KOPT-K1 (cell line): Measurements from ENCODE around the gene SPECC1L.

Experiments
- H3K27ac ChIP-seq: fragments of 200-600 bp; sonication (generic); 2 replicates; pipeline ENCODE4 v1.5.1; 2016; ENCODE audit warnings: antibody characterized with exemption, mild to moderate bottlenecking, low read depth, low read length; ENCODE audit not compliant: poor library complexity, severe bottlenecking
- H3K36me3 ChIP-seq: fragments of 200-600 bp; sonication (generic); 2 replicates; pipeline ENCODE4 v1.5.1; 2017; ENCODE audit warnings: antibody characterized with exemption, mild to moderate bottlenecking, low read length, moderate library complexity; ENCODE audit not compliant: insufficient read depth
- H3K9me3 ChIP-seq: fragments of 200-600 bp; sonication (generic); 2 replicates; pipeline ENCODE4 v1.5.1; 2017; ENCODE audit warnings: antibody characterized with exemption, low read length, mild to moderate bottlenecking; ENCODE audit not compliant: insufficient read depth, poor library complexity, severe bottlenecking

The SPECC1L gene

DNA sequence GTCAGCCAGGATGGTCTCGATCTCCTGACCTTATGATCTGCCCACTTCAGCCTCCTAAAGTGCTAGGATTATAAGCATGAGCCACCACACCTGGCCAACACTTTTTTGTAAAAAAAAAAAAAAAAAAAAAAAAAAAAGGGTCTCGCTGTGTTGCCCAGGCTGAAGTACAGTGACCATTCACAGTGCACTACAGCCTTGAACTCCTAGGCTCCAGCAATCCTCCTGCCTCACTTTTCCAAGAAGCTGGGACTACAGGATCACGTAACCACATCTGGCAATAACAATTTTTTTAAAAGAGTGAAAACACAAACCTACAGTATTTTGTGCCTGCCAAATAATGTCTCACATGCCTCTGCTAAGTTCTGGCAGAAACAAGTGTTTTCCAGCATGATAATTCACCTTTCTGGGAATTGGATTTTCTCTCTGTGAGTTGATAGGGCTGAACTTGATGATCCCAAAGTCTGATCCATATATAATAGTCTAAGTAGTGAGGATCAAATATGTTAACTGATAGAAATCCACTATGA lies 187.3 kb downstream of the SPECC1L start:
- Histone ChIP-seq H3K27ac (no peak overlapping the region), H3K9me3 (no peaks in the 10 kb centered on the region)

DNA sequence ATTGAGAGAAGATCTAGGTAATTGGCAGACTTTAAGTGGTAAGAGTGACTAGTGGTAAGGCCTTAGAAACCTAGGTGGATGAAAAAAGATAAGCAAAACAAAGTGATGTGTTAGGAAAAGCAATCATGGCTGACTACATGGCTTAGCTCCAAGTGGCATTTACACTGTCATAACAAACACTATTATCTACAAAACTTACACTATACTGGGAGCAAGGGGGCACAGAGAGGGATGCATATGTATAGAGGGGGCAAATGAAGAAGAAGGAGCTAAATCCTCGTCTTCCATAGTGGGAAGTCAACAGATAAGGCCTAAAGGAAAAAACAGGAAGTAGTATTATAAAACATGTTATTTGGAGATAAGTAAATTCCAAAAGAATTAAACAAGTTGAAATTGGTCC lies 189.3 kb downstream of the SPECC1L start:
- Histone ChIP-seq H3K27ac (no peak overlapping the region), H3K36me3 (no peaks in the 10 kb centered on the region), H3K9me3 (no peaks in the 10 kb centered on the region)

More for the DNA sequence above, 187.3 kb downstream of the SPECC1L start:
- H3K36me3 ChIP-seq: no peaks in the 10 kb centered on the region

DNA sequence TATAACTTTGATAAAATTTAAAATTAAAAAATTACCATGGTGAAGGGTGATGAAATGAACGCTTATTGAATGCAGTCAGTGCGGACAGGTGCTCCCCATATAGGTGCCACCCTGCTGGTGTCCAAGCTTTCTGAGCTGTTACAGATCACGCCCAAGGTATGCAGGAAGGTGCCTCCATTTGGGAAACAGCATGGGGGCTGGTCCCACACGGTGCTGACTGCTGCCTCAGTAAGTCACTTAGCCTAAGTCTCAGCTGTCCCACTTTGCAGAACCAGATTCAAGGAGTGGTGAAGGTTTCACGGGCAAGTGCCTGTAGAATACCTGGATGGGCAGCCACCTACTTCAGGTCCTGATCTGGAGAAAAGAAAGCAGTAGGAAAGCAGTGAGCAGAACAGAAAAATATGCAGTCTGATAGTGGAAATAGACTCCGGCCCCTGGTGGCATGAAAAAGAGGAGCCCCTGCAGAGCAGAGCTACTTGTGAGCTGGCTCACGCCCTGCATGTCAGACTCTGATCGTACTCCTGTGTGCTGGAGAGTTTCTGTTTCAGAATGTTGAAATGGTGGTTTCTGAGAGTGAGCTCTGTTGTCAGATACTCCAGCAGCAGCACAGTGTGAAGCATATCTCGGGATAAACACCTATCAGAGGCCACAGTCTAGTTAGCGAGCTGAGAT lies 189.9 kb downstream of the SPECC1L start:
- Histone ChIP-seq H3K36me3 (no peaks in the 10 kb centered on the region), H3K27ac (no peak overlapping the region), H3K9me3 (no peaks in the 10 kb centered on the region)

DNA sequence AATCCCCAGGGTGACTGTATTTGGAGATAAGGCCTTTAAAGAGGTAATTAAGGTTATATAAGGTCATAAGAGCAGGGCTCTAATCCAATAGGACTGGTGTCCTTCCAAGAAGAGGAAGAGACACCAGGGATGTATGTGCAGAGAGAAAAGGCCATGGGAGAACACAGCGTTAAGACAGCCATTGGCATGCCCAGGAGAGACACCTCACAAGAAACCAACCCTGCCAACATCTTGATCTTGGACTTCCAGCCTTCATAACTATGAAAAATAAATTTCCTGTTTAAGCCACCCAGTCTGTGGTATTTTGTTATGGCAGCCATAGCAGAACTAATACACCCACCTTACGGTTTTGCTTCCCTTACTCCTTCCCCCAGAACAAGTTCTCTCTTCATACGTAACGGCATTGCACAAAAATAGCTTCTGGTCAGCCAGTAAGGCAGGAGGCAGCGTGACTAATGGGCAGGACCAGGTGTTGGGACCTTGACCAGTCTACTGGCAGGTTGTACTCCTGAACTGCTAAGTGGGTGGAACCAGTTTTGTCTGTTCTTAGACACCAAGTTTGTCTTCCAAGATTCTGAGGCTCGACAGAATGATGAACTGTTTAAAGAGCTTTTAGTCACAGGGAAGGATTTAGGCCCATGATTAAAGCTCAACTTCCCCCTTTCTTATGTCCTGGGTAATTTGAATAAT lies 192.6 kb downstream of the SPECC1L start:
- Histone ChIP-seq H3K9me3 (no peaks in the 10 kb centered on the region), H3K27ac (no peak overlapping the region), H3K36me3 (no peaks in the 10 kb centered on the region)

DNA sequence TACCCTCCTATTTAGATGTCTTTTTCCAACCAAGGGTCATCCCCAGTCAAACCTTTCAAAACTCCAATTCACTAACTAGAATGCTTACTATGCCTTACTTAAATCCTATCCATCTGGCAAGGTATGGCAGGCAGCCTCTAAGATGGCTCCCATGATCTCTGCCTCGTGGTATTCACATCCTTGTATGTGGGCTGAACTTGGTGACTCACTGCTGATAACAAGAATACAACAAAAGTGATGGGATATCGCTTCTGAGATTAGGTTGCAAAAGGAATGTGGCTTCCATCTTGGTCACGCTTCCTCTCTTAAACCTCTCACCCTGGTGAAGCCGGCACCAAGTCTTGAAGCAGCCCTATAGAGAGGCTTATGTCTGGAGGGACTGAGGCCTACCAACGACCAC lies 194.9 kb downstream of the SPECC1L start:
- H3K9me3 ChIP-seq: no peaks in the 10 kb centered on the region
- H3K36me3 ChIP-seq: no peaks in the 10 kb centered on the region
- no peak overlapping the region for H3K27ac ChIP-seq

DNA sequence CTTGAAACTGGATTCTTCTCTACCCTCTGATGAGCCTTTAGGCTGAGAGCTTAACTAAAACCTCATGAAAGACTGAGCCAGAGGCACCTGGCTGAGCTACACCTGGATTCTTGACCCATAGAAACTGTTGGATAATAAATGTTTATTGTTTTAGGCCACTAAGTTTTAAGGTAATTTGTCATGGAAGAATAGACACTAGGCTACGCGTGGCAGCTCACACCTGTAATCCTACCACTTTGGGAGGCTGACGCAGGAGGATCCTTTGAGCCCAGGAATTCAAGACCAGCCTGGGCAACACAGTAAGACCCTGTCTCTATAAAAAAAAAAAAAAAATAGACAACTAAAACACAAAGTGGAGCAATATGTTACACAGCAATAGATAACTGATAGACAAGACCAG lies 195.3 kb downstream of the SPECC1L start:
- H3K9me3 ChIP-seq: no peaks in the 10 kb centered on the region
- no peak overlapping the region for H3K27ac ChIP-seq
- H3K36me3 ChIP-seq: no peaks in the 10 kb centered on the region

DNA sequence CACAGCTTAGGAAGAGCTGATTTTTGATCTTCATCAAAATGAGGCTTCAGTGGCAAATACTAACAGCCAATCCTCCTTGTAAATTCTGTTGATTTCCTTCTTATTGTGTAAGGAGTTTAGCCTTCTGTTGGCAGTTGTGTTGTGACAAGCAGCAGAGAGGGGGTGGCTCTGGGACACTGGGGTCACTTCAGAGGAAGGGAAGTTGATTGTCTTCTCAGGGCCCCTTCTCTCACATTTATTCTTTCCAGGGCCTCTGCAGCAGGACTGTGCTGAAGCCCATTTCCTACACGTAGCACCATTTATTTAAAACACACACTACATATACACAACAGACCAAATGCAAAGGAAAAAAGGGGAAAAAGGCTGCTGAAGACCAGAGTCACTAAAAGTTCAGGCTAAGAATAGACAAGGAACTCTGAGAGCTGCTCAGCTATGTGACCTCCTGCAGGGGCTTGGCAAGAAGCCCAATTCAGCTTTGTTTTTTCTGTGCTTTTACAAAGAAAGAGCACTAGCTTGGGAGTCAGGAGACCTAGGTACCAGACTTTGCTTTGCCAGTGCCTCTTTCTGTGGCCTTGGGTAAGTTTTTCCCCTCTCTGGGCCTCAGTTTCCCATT lies 196.2 kb downstream of the SPECC1L start:
- no peaks in the 10 kb centered on the region for H3K36me3 ChIP-seq
- no peak overlapping the region for H3K27ac ChIP-seq
- no peaks in the 10 kb centered on the region for H3K9me3 ChIP-seq

DNA sequence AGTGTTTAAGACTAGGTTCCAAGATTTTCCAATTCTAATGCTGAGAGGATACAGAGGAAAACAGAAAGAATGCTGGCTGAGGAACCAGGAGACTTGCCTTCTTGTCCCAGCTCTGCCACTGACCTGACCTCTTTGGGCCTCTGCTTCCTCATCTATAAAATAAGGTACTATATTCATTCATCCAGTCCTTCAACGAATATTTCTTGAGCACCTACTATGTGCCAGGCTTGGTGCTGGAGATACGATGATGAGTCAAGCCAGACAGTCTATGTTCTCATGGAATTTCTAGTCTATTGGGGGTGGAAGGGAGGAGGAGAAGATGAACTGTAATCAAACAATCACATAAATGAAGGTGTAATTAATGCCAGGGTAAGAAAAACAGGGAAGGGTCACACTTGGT lies 196.7 kb downstream of the SPECC1L start:
- H3K36me3 ChIP-seq: no peaks in the 10 kb centered on the region
- no peaks in the 10 kb centered on the region for H3K9me3 ChIP-seq
- H3K27ac ChIP-seq: no peak overlapping the region
